Kidney epithelial cell (primary cell): ENCODE results near the gene NFRKB. TPM values are rescaled to one million over a fixed set of nuclear protein-coding genes. Genes with fewer than 3 reads are reported as not detected.
A peak's percentile ranks its signal among the peaks of the same experiment; 100 is the strongest.

Experiments used
- DNase-seq: peaks from one replicate; pipeline ENCODE4 v3.0.0-alpha.2; 2010; ENCODE audit warnings: low read depth
- H3K27me3 ChIP-seq: 2 replicates; pipeline ENCODE4 v1.6.0; 2011; ENCODE audit warnings: low read length; ENCODE audit not compliant: control insufficient read depth, insufficient read depth
- H3K36me3 ChIP-seq: 2 replicates; pipeline ENCODE4 v1.5.1; 2011; ENCODE audit warnings: low read length; ENCODE audit not compliant: control insufficient read depth, insufficient read depth
- H3K4me3 ChIP-seq: 2 replicates; pipeline ENCODE4 v1.5.1; 2011; ENCODE audit warnings: low read depth, mild to moderate bottlenecking, control low read depth, low read length
- CTCF ChIP-seq: IDR thresholded peaks from 2 replicates; pipeline ENCODE4 v1.5.1; 2011; ENCODE audit warnings: mild to moderate bottlenecking, moderate library complexity, low read length, control low read depth, inconsistent platforms; ENCODE audit not compliant: insufficient read depth, poor library complexity, severe bottlenecking
- total RNA-seq: library from RNA; depleted of rRNA; stranded (reverse); fragments of >200 nt; gene quantifications from 2 replicates; pipeline ENCODE4 v1.2.3, GENCODE V29; 2015

NFRKB gene
- total RNA-seq, 1 donor from 2014 or later, result 30.1 TPM

- peak overlapping the region; percentile 95 for H3K4me3 ChIP-seq
These were observed 876 bp downstream of the NFRKB start for GRCh38 chr11:129894278-129895125.

GRCh38 chr11:129888451-129888850, 6.9 kb downstream of the NFRKB start:
- TF ChIP-seq CTCF, result no peak
- DNase-seq, result no peak
- Histone ChIP-seq H3K36me3 (peaks cover 6% of the 10 kb centered on the region), H3K4me3 (no peak overlapping the region), H3K27me3 (no peaks in the 10 kb centered on the region)

More at GRCh38 chr11:129894278-129895125, 876 bp downstream of the NFRKB start:
- TF ChIP-seq CTCF, result no peak
- no peaks in the 10 kb centered on the region for H3K27me3 ChIP-seq
- H3K36me3 ChIP-seq, result peaks cover 1% of the 10 kb centered on the region
- DNase-seq, result no peak

- DNase-seq, result no peak
- H3K4me3 ChIP-seq, result no peak overlapping the region
- H3K27me3 ChIP-seq, result no peaks in the 10 kb centered on the region
- peaks cover 6% of the 10 kb centered on the region for H3K36me3 ChIP-seq
- no peak for TF ChIP-seq CTCF
These were observed 10.0 kb downstream of the NFRKB start for GRCh38 chr11:129885381-129885780.

- TF ChIP-seq CTCF, result no peak
- Histone ChIP-seq H3K27me3 (no peaks in the 10 kb centered on the region), H3K4me3 (no peak overlapping the region), H3K36me3 (peaks cover 7% of the 10 kb centered on the region)
- DNase-seq, result no peak
These were observed 10.8 kb downstream of the NFRKB start for GRCh38 chr11:129884581-129884980.

GRCh38 chr11:129881570-129882170, 13.7 kb downstream of the NFRKB start:
- peaks cover 9% of the 10 kb centered on the region for H3K36me3 ChIP-seq
- TF ChIP-seq CTCF, result peak; percentile 65
- no peak for DNase-seq
- no peaks in the 10 kb centered on the region for H3K27me3 ChIP-seq
- no peak overlapping the region for H3K4me3 ChIP-seq
